Astrocyte of the cerebellum (primary cell): ENCODE measurements around the gene ANKRD2.
"Not testable (repeated sequence)": the region's sequence is repeated elsewhere in the genome, so short reads cannot be mapped to it uniquely, and the experiment has no call there.

Source experiments
- DNase-seq: peaks from one replicate; pipeline ENCODE4 v3.0.0-alpha.2; 2011; ENCODE audit warnings: low read depth
- H3K4me3 ChIP-seq: 2 replicates; pipeline ENCODE4 v1.5.1; 2011; ENCODE audit warnings: mild to moderate bottlenecking, low read depth, low read length, moderate library complexity
- in situ Hi-C: cut with HindIII; loops from 2 replicates; pipeline ENCODE4 v1.10.0; 2017; ENCODE audit warnings: low sequenced_read_pairs
- TF ChIP-seq, protein P1 (sequence below): IDR thresholded peaks from 2 replicates; pipeline ENCODE4 v1.5.1; 2012; ENCODE audit warnings: low read length, low read depth, moderate library complexity, mild to moderate bottlenecking; ENCODE audit errors: missing control alignments

Gene ANKRD2

GRCh38 chr10:97573672-97574071 lies 1.1 kb downstream of the ANKRD2 start:
- in situ Hi-C loops = no loop called here
- H3K4me3 ChIP-seq = no peak overlapping the region
- TF ChIP-seq, protein P1, sequence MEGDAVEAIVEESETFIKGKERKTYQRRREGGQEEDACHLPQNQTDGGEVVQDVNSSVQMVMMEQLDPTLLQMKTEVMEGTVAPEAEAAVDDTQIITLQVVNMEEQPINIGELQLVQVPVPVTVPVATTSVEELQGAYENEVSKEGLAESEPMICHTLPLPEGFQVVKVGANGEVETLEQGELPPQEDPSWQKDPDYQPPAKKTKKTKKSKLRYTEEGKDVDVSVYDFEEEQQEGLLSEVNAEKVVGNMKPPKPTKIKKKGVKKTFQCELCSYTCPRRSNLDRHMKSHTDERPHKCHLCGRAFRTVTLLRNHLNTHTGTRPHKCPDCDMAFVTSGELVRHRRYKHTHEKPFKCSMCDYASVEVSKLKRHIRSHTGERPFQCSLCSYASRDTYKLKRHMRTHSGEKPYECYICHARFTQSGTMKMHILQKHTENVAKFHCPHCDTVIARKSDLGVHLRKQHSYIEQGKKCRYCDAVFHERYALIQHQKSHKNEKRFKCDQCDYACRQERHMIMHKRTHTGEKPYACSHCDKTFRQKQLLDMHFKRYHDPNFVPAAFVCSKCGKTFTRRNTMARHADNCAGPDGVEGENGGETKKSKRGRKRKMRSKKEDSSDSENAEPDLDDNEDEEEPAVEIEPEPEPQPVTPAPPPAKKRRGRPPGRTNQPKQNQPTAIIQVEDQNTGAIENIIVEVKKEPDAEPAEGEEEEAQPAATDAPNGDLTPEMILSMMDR = no peak

DNA sequence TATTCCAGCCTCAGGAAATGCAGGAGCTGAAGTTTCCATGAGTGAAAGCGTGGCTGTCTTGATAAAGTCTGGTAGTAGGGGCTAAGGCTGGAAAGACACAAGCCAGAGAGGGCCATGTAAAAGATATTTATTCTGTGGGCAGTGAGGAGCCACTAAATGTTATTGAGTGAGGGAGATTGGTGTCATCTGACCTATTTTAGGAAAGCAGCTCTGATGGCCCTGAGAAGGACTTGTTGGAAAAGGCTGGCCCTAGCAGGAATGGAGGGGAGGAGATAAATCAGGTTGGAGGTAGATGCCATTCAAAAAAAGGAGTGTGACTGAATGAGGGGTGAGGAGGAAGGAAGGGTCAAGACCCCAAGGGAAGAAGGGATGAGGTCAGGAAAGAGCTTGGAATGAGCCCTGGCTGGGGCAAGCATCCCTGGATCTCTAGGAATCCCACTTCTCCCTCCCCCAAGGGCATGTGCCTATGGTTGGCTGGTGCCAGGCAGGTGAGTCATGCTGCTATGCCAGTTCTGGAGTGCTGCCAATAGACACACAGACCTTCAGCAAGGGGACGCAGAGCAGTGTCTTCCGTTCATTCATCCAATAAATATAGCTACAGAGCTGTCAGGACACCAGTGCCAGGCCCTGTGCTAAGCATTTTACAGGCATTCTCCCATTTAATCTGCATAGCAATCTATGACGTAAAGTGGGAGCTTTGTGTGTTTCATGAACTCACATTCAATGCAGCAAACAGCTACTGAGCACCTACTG lies 2.0 kb downstream of the ANKRD2 start:
- no peak for DNase-seq
- H3K4me3 ChIP-seq = no peak overlapping the region
- TF ChIP-seq, protein P1 = no peak
- in situ Hi-C loops = no loop called here

More at GRCh38 chr10:97573672-97574071, 1.1 kb downstream of the ANKRD2 start:
- no peak for DNase-seq

DNA sequence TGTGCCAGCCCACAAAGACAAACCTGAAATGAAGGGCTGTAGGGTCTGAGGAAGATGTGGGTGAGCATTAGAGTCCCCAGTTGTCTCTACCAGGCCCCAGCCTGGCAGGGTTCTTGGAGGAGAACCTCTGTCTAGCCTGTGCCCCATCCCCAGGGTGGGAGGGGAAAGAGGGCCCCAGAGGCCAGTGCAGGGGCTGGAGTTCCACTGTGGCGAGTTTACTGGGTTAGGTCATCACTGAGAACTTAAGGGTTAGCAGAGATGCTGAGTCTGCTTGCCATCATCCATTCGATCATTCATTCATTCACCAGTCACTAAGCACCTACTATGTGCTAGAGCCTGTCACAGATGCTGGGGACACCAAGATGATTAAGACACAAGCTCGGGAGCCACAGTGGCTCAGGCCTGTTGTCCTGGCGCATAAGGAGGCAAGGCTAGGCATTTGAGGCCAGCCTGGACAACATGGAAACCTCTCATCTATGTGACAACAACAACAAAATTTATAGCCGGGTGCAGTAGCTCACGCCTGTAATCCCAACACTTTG lies 2.6 kb downstream of the ANKRD2 start:
- no peak for DNase-seq
- no peak overlapping the region for H3K4me3 ChIP-seq
- in situ Hi-C loops = no loop called here
- TF ChIP-seq, protein P1 = no peak

DNA sequence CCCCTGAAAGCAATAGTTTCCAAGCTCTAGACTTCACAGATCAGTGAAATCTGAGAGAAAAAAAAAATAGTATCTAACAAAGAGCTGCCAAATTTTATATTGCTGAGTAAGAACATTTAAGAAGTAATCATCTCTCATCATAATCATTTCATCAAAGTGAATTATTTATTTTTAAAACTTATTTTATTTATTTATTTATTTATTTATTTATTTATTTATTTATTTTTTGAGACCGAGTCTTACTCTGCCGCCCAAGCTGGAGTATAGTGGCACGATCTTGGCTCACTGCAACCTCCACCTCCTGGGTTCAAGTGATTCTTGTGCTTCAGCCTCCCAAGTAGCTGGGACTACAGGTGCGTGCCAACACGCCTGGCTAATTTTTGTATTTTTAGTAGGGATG lies 3.9 kb downstream of the ANKRD2 start:
- H3K4me3 ChIP-seq, in situ Hi-C loops, DNase-seq: not testable (repeated sequence)

GRCh38 chr10:97577701-97578100 lies 5.1 kb downstream of the ANKRD2 start:
- DNase-seq = no peak
- TF ChIP-seq, protein P1 = no peak
- H3K4me3 ChIP-seq = no peak overlapping the region
- in situ Hi-C loops = no loop called here

DNA sequence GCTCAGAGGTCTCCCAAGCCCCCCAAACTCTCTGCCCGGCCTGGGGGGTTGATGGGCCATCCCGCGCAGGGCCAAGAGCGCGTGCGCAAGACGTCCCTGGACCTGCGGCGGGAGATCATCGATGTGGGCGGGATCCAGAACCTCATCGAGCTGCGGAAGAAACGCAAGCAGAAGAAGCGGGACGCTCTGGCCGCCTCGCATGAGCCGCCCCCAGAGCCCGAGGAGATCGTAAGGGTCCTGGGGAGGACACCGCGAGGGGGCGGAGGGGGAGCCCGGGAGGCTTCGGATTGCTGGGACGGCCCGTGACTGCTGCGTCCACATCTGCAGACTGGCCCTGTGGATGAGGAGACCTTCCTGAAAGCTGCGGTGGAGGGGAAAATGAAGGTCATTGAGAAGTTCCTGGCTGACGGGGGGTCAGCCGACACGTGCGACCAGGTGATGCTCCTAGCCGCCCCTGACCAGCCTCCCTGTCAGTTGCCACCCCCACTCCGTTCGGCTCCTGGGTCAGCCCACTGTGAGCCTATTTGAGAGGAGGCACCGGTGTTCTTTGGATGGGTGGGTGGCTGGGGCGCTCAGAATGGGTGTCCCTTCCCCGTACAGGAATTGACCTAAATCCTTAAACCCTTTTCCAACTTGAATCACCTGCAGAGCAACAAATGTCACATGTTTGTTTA lies 5.7 kb downstream of the ANKRD2 start:
- no peak overlapping the region for H3K4me3 ChIP-seq
- in situ Hi-C loops = no loop called here
- TF ChIP-seq, protein P1 = no peak
- no peak for DNase-seq
